GM19397 (cell line): ENCODE data around the gene IL10.

ENCODE experiments used
- ATAC-seq: cut with Tn5 transposase; IDR thresholded peaks from one replicate; pipeline ENCODE4 v1.9.1; 2021; ENCODE audit warnings: mild to moderate bottlenecking, moderate library complexity; ENCODE audit not compliant: unreplicated experiment

Gene IL10

DNA sequence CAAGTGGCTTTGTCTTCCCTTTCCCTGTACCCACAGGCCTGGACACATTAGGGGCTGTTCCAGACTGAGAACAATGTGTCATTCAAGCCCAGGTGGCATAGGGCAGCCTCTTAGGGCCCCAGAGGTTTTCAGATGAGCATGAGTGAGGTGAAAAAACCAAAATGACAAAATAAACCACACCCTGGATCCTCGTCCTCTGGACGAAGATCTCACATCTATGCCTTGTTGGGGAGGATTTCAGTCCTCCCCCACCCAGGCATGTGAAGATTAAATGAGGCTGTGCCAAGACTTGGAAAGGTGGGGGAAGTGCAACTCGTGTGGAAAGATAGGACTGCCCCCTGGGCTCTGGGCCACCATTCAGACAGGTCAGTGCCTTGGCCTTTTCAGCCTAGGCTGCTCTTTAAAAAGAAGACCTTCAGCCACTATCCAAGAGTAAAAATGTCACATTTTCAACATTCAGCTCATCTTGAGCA lies 34.5 kb downstream of the IL10 start:
- ATAC-seq: no peak

DNA sequence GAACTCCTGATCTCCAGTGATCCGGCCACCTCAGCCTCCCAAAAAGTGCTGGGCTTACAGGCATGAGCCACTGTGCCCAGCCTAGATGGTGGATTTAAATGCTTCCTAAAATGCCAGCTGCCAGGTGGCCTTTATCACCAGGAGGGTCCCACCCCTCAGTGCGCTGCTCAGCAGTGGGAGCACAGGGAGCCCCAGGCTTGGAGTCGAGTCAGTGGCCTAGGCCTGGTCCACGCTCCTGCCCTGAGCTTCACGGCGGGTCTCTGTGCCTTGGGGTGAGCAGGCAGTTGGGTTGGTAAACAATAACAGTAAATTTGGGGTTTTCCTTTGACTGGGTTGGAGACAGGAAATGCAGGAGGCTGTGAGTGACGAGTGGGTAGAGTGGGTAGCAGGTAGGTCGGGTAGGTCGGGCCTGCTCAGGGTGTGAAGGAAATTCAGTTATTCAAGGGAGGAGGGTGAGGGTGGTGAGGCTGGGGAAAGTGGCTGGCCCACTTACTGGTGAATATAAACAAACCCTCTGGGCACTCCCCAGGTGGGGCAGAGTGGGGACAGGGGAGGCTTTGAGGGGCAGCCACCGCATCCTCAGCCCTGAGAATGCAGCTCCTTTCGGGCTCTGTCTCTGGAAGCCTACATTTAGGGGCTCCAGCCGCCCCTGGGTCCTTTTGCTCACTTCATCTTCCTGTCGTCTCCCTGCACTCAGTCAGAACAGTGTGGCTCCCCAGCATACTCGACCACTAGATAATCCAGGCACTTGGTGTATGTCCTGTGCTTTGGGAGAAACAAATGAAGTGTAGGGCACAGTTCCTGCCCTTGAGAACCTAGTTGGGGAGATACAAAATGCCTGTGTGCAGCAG lies 35.2 kb downstream of the IL10 start:
- ATAC-seq: no peak

DNA sequence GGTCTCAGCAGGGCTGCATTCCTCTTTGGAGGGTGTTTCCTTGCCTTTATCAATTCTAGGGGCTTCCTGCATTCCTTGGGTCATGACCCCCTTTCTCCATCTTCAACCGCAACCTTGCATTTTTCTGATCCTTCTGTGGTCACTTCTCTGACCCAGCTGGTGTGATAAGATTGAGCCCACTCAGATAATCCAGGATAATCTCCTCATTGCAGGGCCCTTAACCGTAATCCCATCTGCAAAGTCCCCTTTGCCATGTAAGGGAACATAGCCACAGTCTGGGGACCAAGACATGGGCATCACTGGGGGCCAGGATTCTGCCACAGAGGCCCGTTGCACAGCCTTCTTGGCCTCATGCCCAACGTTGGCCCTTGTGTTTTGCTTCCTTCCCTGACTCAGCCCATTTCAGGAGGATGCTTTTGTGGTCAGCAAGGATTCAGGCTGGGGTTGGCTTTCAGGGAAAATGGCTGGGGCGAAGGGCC lies 36.7 kb downstream of the IL10 start:
- ATAC-seq: no peak

DNA sequence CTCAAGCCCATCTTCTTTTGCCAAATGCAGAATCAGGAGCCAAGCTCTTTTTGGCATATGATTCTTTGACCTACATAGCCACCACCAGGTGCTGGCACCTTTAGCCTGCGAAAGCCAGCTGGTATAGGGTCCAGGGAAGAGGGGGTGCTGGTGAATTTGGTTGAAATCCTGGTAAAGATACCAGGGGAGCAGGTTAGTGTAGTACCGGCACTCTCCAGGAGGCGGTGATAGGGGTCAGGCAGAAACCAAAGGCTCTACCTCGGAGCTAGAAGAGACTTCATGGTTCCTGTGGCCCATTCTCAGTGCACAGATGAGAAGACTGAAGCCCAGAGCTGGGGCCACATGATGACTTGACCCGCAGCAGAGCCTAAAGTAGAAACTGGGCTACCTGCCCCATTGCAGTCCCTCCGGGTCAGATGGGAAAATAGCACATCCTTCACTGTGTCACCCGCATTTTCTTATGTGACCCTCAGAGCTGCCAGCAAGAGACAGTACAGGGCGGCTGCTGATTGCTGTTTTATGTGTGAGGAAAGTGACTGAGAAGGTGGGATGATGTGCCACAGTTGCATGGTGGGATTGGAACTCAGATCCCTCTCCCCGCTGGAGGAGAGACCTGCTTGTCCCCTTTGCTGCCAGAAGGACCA lies 37.7 kb downstream of the IL10 start:
- no peak for ATAC-seq

DNA sequence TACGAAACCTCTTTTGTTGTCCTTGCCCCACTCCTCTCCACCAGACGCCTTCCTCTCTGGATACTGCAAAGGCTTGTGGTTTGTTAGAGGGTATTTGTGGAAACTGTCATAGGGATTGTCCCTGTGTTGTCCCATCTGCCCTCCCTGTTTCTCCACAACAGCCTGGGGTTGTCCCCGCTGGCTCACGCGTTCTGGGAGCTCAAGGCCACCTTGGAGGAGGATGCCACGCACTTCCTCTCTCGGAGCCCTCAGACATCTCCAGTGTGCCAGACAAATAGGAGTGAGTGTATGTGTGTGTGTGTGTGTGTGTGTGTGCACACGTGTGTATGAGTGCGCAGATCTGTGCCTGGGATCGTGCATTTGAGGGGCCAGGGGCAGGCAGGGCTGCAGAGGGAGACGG lies 39.3 kb downstream of the IL10 start:
- ATAC-seq: no peak

DNA sequence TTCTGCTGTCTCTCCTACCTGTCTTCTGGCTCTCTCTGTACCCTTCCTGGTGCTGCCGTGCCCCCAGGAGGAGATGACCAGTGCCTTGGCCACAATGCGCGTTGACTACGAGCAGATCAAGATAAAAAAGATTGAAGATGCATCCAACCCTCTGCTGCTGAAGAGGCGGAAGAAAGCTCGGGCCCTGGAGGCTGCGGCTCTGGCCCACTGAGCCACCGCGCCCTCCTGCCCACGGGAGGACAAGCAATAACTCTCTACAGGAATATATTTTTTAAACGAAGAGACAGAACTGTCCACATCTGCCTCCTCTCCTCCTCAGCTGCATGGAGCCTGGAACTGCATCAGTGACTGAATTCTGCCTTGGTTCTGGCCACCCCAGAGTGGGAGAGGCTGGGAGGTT lies 39.8 kb downstream of the IL10 start:
- no peak for ATAC-seq

DNA sequence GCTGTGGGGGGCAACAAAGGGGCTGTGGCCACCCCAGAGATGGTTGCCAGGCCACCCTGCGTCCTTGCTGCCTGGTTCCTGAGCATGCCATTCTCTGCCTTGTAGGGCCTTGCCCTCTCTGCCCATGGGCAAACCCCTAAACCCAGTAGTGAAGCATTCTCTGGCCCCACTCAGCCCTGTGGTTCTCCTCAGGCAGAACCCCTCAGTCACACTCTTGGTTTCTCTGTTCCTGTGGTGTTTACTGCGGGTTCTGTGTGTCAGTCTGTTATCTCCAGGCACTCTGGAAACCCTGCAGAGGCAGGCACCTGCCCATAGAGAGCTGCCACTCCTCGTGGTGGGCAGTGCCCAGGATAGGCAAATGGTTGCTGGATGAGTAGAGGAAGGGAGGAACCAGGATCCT lies 42.8 kb downstream of the IL10 start:
- ATAC-seq: no peak

DNA sequence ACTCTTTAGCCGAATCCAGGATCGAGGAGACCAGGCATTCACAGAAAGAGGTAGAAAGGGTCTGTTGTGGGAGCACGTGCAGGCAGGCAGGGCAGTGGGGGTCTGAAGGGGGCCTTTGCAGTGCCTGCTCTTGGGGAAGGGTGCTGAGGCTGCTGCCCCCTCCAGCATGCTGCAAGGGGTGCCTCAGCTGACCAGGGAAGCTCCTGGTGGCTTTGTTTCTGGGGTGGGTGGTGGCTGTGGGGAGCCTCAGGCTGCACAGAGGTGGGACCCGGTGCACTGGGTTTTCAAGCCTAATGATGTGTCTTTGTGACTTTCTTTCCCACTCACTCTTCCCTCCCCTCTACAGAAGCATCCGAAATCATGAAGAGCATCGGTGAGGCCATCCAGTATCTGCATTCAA lies 43.2 kb downstream of the IL10 start:
- ATAC-seq: no peak

DNA sequence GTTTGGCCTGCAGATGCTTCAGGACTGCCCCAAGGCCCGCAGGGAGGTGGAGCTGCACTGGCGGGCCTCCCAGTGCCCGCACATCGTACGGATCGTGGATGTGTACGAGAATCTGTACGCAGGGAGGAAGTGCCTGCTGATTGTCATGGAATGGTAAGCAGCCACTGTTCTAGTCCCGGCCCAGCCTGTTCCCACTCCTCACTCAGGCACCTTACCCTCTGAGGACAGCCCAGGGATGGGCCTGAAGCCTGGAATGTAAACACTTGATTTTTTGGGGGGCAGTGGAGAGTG lies 43.7 kb downstream of the IL10 start:
- no peak for ATAC-seq

DNA sequence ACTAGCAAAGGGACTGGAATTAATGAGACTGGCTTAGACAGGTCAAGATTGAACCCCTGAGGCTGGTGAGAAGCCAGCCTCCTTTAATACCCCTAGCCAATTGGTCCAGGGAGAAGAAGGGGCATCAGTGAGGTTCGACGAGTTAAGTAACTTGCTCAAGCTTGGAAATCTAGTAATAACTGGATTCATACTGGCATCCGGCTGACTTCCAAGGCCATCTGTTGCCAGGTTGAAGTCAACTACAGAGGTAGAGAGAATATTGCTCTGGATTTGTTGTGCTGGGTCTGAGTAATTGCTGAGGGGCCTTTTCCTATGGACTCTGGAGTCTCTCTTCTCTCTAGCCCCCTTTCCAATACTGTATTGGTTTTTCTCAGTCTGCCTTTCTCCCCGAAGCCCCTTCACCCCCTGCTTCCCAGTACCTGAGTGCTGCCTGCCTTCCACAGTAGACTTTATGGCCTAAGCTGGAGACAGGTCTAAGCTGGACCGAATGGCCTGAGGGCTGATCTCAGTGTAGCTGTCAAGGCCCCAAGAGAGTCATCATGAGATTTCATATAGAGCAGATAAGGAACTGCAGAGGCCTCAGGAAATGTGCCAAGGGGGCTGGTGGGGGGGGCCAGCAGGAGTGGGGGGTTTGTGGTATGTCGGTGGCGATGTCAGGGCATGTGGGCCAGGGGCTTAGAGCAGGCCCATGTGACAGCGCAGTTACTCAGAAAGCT lies 44.2 kb downstream of the IL10 start:
- no peak for ATAC-seq

DNA sequence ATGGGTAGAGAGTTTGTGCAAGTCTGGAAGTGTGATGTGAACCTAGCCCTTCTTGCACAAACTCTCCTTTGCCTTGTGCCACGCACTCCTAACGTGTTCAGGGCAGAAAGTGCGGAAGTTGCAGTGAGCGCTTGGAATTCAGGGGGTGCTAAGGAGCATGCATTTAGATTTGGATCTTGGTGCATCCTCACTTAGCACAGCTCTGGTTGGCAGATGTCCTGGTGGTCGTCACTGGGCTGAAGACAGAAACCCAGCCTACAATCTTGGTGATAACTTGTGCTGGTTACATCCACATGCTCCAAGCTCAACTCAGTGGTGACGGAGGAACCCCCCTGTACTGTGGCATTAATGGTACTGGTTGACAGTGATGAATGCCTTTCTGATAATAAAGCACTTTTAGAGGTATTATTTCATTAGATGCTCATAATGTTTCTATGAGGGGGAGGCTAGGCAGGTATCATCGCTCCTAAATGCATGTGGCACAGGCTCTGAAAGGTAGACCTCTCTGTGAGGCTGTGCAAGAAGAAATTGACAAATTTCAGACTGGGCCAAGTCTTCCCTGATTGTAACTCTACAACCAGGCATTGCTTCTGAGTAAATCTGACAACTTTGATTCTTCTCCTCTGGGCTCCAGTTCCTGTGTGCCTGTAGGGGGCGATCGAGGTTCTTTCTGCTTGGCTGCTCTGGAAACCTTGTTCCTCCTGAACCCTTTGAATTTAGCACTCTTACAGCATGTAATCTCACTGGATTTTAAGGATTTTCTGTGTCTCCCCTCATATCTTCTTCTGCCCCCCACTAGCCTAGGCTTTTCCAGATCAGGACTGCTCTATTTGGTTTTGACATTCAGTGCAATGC lies 47.0 kb downstream of the IL10 start:
- no peak for ATAC-seq

DNA sequence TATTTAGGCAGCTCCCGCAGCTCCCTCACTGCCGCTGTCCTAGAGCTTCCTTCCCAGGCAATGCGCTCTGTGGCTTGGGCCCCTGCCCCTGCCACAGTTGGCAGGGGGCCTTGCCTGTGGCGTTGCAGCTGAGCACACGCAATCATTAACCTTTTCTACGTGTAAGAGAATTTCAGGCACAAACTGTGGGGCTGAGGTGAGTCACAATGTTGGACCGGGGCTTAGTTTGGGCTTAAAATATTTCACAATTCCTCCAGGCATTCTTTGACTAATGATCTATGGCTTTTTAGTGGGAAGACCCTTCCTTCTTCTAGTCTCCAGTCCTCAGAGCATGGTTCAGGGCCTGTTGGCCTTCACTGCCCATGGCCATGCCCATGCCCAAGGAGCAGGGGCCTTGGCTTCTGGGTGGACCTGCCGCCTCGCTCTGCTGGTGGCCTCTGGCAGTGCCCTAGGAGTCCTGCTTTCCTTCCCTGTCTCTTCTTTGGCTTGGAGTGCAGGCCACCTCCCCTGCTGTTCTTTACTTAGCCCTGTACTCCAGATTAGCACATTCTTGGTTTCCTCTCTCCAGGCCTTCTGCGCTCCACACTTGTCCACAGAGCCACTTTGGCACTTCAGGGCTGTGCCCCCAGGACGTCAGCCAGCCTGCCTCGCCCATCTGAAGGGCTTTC lies 48.4 kb downstream of the IL10 start:
- no peak for ATAC-seq

DNA sequence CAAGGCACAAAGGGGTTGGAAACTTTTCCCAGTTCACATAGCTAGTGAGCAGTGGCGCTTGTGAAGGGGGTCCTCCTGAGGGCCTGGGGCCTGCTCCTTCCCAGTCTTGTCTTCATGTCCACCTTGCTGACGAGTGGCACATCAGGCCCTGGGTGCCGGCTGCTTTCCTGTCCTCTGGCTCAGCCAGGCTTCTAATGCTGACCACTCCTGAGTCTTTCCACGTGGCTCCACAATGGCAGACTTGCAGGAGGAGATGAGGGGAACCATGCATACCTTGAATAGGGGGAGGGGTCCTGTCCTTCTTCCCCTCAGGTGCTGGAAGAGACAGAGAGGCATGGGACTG lies 48.9 kb downstream of the IL10 start:
- no peak for ATAC-seq

DNA sequence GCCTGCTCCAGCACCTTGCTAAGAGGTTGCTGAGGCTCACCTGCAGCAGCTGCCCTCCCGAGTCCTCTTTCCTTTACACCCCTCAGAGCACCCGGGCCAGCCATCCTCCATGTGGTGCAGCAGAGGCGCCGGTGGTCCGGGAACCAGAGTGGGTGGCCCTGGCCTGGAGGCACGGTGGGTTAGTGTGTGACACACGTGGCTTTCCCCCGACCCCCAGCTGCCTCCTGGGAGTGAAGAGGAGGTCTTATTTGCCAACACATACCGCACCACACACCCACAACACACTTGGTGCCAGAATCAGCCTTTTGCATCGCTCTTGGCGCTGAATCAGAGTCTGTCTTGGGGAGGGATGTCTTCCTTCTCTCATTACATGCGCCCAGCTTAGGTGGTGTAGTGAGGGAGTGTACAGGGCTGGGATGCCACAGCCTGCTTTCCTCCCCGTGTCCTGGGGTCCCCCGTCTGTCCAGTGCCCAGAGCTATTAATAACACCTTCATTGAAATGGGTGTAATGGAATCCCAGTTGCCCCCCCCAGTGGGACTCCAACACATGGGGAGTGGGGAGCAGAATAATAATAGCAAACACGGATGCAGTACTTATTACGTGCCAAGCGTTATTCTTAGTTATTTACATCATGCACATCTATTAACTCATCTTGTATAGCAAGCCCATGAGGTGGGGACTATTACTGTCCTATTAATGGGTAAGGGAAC lies 49.4 kb downstream of the IL10 start:
- ATAC-seq: no peak

DNA sequence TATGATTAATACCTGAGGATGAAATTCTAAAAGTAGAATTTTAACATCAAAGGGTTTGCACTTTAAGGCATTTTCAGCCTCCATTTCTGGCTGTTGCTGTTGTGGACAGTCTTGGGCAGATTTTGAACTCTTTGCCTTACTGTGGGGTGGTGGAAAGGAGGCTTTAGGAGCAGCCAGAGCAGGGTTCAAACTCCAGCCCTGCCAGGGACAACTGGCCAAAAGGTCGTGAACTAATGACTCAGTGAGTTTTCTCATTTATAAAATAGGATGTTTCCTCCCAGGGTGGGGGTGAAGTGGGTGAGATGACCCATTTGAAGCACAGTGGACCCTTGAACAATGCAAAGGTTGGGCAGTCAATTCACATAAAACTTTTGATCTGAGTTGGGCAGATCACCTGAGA lies 50.8 kb downstream of the IL10 start:
- no peak for ATAC-seq

DNA sequence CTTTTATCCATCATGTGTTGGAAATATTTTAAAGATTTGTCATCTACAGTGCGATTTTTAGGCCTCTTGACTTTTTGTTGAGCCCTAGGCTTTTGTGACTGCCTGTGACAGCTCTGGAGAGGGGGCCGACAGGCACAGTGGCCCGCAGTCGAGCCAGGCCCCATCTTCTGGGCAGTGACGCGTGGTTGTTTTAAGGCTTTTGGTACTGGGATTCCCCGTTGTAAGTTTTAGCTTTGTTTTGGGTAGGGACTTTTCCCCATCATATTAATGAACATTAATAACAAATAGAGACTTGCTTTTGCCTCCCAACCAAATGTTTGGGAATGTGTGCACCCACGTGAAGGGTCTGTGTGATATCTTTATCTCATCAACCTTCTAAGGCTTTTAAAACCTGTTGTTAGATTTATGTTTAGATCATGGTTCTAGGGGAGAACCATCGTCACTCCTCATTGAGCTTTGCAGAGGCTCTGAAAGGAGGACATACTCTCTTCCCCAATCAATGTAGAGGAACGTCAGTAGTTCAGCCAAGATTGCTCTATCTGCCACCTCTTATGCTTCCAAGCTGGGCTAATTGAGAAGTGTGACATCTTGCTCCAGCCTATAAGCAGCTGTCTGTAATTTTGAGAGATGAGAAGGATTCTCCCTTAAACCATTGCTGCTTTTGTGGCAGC lies 53.0 kb downstream of the IL10 start:
- no peak for ATAC-seq

DNA sequence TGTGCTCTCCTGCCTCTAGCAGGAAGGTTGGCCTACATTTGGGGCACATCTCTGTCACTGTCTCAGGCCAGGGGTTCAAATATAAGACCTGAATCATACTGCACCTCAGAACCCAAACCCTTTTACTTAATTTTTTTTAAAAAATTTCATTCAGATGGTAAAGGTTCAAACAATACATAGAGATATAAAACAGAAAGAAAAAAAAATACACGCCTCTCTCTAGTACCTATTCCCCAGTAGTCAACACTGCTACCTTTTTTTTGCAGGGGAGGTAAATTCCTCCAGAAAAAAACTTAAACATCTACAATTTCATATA lies 54.7 kb downstream of the IL10 start:
- no peak for ATAC-seq
